Small intestine (tissue), 7 donors: ENCODE results near the gene KLK11. TPM values are rescaled to one million over a fixed set of nuclear protein-coding genes. Genes with fewer than 3 reads are reported as not detected.

ENCODE experiments used
- DNase-seq, 2 donors: peaks; one replicate each; pipeline versions ENCODE4 v3.0.0 to v3.0.0-alpha.2; 2013
- FAIRE-seq: peaks from 2 replicates; lab custom pipeline; 2012; peaks lifted over from hg19 to GRCh38; lab: Jason Lieb, UNC
- H3K27ac ChIP-seq, 3 donors: one replicate each; pipeline ENCODE4 v1.5.1; 2013; ENCODE audit warnings: low read length in 2 of 3, mild to moderate bottlenecking in 2 of 3, control low read depth in 1 of 3, inconsistent platforms in 1 of 3, low read depth in 1 of 3, moderate library complexity in 1 of 3
- H3K27me3 ChIP-seq, 3 donors: one replicate each; pipeline ENCODE4 v1.6.1; 2013; ENCODE audit warnings: low read length in 3 of 3, inconsistent platforms in 1 of 3; ENCODE audit not compliant: control insufficient read depth in 3 of 3, insufficient read depth in 3 of 3
- H3K36me3 ChIP-seq, 3 donors: one replicate each; pipeline ENCODE4 v1.6.1; 2013; ENCODE audit warnings: low read length in 3 of 3, inconsistent platforms in 1 of 3, low read depth in 1 of 3, mild to moderate bottlenecking in 1 of 3, moderate library complexity in 1 of 3; ENCODE audit not compliant: control insufficient read depth in 3 of 3, insufficient read depth in 2 of 3
- H3K4me1 ChIP-seq, 3 donors: one replicate each; pipeline ENCODE4 v1.6.1; 2013; ENCODE audit warnings: low read length in 2 of 3, inconsistent platforms in 1 of 3, low read depth in 1 of 3, mild to moderate bottlenecking in 1 of 3, moderate library complexity in 1 of 3; ENCODE audit not compliant: control insufficient read depth in 3 of 3, insufficient read depth in 2 of 3
- H3K4me3 ChIP-seq, 3 donors: one replicate each; pipeline ENCODE4 v1.5.1; 2013; ENCODE audit warnings: low read length in 3 of 3, control low read depth in 1 of 3, inconsistent platforms in 1 of 3, low read depth in 1 of 3, mild to moderate bottlenecking in 1 of 3, moderate library complexity in 1 of 3
- H3K9me3 ChIP-seq, 2 donors: one replicate each; pipeline ENCODE4 v1.6.1; 2013; ENCODE audit warnings: low read depth in 1 of 2, low read length in 1 of 2; ENCODE audit not compliant: control insufficient read depth in 2 of 2, insufficient read depth in 1 of 2
- WGBS, 3 donors: extraction: QIAGEN DNeasy Blood & Tissue Kit; methylation state at CpG; one replicate each; pipeline ENCODE4 v1.1.7; 2013; 5-methylcytosine and 5-hydroxymethylcytosine counted together
- polyA plus RNA-seq, 4 donors: library from polyadenylated mRNA; stranded (reverse) in 3 of 4; unstranded in 1 of 4; fragments of 200-250 nt in 3 of 4; fragments of 120-200 nt in 1 of 4; gene quantifications; one replicate each; pipeline versions ENCODE4 v1.2.1 to v1.2.3, GENCODE V29; 2013
- donor health status: healthy with polysubstance abuse.
- donor health status: control.
- donor health status: control.
- donor health status: Bipolar disorder and iron deficiency.
- donor health status: healthy.

The KLK11 gene
- polyA plus RNA-seq, 4 donors = 0.67 to 1.4 (median 0.90) TPM

DNA sequence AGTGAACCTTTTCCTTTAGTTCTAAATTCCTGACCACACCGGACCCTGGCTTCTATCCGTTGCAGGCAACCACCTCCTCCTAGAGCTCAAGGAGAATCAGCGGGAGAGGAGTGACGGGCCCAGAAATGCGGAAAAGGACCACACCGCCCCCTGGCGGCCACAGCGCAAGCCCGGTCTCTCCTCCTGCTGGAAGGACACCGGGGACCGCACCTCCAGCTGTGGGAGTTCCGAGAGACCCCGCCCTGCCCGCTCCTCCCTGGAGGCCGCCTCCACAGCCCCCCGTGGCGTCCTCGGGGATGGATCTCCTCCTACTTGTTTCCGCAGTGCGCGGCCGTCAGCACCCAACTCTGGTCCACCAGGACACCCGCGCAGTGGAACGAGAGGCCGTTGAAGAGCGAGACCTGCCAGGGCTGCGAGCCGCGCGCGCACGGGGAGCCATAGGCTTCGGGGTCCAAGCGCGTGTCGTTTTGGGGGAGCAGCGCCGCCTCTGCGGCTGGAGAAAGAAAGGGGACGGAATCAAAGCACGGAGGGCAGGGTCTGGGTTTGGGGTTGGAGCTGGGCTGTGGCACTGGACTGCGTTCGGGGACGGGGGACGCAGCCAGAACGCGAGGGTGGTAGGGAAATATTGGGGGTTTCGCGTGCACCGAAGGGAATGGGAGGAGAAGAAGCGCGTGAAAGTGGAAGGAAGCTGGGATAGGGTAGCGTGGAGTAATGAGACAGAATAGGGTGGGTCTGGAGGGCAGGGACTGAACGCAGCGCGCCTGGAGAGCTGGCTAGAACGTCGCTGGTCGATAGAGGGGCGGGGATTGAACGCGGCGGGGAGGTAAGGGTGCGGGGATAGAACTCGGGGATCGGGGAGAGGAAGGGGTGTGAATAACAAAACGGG is 9.4 kb downstream of the KLK11 start:
- no peak overlapping the region for H3K27ac ChIP-seq
- H3K27me3 ChIP-seq = peaks cover 9 to 47% (median 12%) of the 10 kb centered on the region in 3 donors
- no peaks in the 10 kb centered on the region for H3K9me3 ChIP-seq
- FAIRE-seq (no peak), DNase-seq (peak in 1 of 2 donors; percentile 32)
- H3K36me3 ChIP-seq = no peaks in the 10 kb centered on the region
- no peaks in the 10 kb centered on the region for H3K4me1 ChIP-seq
- WGBS, 3 donors = 2 to 10% (median 7%) methylated on average over 66 to 68 of the region's 68 CpGs
- H3K4me3 ChIP-seq = no peak overlapping the region

- FAIRE-seq (no peak), DNase-seq (no peak)
- Histone ChIP-seq H3K27ac (no peak overlapping the region), H3K27me3 (peaks cover 9 to 47% (median 12%) of the 10 kb centered on the region in 3 donors), H3K4me3 (no peak overlapping the region), H3K4me1 (no peaks in the 10 kb centered on the region), H3K9me3 (no peaks in the 10 kb centered on the region), H3K36me3 (no peaks in the 10 kb centered on the region)
- WGBS, 3 donors = 86 to 91% (median 87%) methylated on average over 17 to 19 of the region's 19 CpGs
Measured at GRCh38 chr19:51015691-51016267, 10.6 kb downstream of the KLK11 start.

DNA sequence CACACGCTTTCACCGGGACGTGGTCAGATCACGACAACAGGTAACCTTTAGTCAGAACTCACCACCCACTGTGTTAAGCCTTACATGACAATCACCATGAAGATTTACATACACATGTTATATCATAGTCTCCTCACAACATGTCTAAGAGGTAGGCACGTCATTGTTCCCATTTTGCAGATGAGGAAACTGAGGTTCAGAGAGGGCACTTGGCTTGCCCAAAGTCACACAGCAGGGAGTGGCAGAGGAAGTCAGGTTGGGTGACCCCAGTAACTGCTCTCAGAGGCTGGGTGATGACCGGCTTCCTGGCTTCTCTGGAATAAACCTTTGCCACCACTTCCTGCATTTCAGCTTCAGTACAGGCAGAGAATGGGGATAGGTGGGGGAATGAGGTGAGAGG is 12.2 kb downstream of the KLK11 start:
- no peaks in the 10 kb centered on the region for H3K36me3 ChIP-seq
- no peak overlapping the region for H3K27ac ChIP-seq
- WGBS, 3 donors = 82 to 88% (median 85%) methylated on average over 6 of the region's 6 CpGs
- DNase-seq (no peak), FAIRE-seq (no peak)
- H3K27me3 ChIP-seq = peaks cover 7 to 32% (median 13%) of the 10 kb centered on the region in 3 donors
- H3K4me3 ChIP-seq = no peak overlapping the region
- H3K9me3 ChIP-seq = no peaks in the 10 kb centered on the region
- no peaks in the 10 kb centered on the region for H3K4me1 ChIP-seq

GRCh38 chr19:51012661-51013190 is 13.7 kb downstream of the KLK11 start:
- H3K4me1 ChIP-seq = no peaks in the 10 kb centered on the region
- no peaks in the 10 kb centered on the region for H3K9me3 ChIP-seq
- no peak for DNase-seq
- FAIRE-seq = no peak
- 64 to 70% (median 66%) methylated on average over 12 of the region's 12 CpGs for whole genome bisulfite sequencing, 3 donors
- no peak overlapping the region for H3K4me3 ChIP-seq
- peaks cover 4 to 19% (median 11%) of the 10 kb centered on the region in 3 donors for H3K27me3 ChIP-seq
- no peak overlapping the region for H3K27ac ChIP-seq
- no peaks in the 10 kb centered on the region for H3K36me3 ChIP-seq

DNA sequence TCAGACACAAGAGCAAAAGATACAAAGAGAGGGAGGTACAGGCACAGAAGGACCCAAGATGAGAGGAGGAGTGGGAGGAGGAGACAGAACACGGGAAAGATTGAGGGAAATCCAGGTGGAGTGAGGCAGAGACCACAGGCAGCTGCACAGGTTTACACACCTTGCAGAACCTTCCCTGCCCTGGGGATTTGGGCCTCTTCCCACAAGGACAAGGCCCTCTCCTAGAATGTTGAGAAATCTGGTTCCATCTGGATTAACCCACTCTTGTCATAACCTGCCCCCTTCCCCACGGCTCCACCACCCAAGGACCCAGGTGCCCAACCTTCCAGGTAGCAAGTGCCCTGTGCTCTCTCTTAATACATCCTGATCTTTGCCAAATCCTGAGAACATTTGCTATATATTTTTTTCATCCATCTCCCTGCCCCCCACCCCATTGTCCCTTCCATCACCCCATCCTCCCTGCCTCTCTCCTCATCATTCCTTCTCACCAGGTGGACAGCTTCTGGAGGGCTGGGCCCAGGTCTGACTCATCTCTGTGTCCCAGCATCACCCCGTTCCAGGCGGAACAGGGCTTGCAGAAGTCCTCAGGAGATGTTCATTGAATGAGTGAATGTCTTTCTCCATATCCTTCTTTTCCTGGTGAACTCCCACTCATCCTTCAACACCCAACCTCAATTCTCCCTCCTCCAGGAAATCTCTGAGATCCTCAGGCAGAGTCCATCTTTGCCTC is 16.2 kb downstream of the KLK11 start:
- Histone ChIP-seq H3K27ac (no peak overlapping the region), H3K9me3 (no peaks in the 10 kb centered on the region)
- FAIRE-seq = no peak

GRCh38 chr19:51009061-51009891 is 17.1 kb downstream of the KLK11 start:
- WGBS, 3 donors = 67 to 75% (median 70%) methylated on average over 19 of the region's 19 CpGs
- no peak overlapping the region for H3K27ac ChIP-seq
- no peaks in the 10 kb centered on the region for H3K36me3 ChIP-seq
- no peaks in the 10 kb centered on the region for H3K4me1 ChIP-seq
- H3K9me3 ChIP-seq = no peaks in the 10 kb centered on the region
- FAIRE-seq (no peak), DNase-seq (no peak)
- peaks cover 0 to 5% (median 0%) of the 10 kb centered on the region in 3 donors for H3K27me3 ChIP-seq
- no peak overlapping the region for H3K4me3 ChIP-seq

More for the DNA sequence above, 16.2 kb downstream of the KLK11 start:
- 50 to 70% (median 65%) methylated on average over 4 of the region's 4 CpGs for WGBS, 3 donors
- no peak for DNase-seq
- Histone ChIP-seq H3K4me1 (no peaks in the 10 kb centered on the region), H3K4me3 (no peak overlapping the region), H3K27me3 (peaks cover 0 to 5% (median 0%) of the 10 kb centered on the region in 3 donors), H3K36me3 (no peaks in the 10 kb centered on the region)

DNA sequence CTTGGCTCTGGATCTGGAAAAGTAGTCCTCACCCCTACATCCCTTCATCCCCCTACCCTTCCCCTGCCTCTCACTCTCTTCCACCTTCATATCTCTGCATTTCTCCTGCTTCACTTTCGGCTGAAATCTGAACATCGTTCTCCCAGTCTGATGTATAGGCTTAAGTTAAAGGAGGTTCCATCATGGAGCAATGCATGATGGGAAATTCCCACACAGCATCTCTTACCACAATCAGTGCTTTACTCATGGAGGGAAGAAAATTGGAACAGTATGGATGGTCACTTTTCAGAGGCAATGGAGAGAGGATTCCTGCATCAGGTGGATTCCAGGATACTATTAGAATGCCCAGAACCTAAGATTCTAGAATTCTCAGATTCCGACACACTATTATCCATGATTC is 18.9 kb downstream of the KLK11 start:
- DNase-seq (no peak), FAIRE-seq (no peak)
- 84 to 95% (median 89%) methylated on average over 3 of the region's 3 CpGs for WGBS, 3 donors
- H3K27me3 ChIP-seq = peaks cover 0 to 5% (median 1%) of the 10 kb centered on the region in 3 donors
- peaks cover 0 to 3% of the 10 kb centered on the region in 2 donors for H3K9me3 ChIP-seq
- H3K4me3 ChIP-seq = no peak overlapping the region
- H3K4me1 ChIP-seq = no peaks in the 10 kb centered on the region
- H3K27ac ChIP-seq = no peak overlapping the region
- H3K36me3 ChIP-seq = no peaks in the 10 kb centered on the region
